G401 (cell line): ENCODE data around the gene SPAG17. TPM values are rescaled to one million over a fixed set of nuclear protein-coding genes. Genes with fewer than 3 reads are reported as not detected.

Source experiments
- DNase-seq: peaks from one replicate; pipeline ENCODE4 v3.0.0-alpha.2; 2015; ENCODE audit warnings: low spot score
- in situ Hi-C: cut with HindIII; loops from 2 replicates; pipeline ENCODE4 v1.10.0; 2016; ENCODE audit warnings: low sequenced_read_pairs, mixed read lengths
- total RNA-seq: library from RNA; depleted of rRNA; stranded (reverse); fragments of >200 nt; shearing (Covaris generic); gene quantifications from 2 replicates; pipeline ENCODE4 v1.2.3, GENCODE V29; 2014

The SPAG17 gene
- total RNA-seq, 1 experiment from 2014 or later, result 11.0 TPM

- no peak for DNase-seq
- in situ Hi-C loops, result no loop called here
Observed at GRCh38 chr1:118097622-118098348, 87.2 kb downstream of the SPAG17 start.

GRCh38 chr1:118093017-118093416, 92.0 kb downstream of the SPAG17 start:
- in situ Hi-C loops, result no loop called here

DNA sequence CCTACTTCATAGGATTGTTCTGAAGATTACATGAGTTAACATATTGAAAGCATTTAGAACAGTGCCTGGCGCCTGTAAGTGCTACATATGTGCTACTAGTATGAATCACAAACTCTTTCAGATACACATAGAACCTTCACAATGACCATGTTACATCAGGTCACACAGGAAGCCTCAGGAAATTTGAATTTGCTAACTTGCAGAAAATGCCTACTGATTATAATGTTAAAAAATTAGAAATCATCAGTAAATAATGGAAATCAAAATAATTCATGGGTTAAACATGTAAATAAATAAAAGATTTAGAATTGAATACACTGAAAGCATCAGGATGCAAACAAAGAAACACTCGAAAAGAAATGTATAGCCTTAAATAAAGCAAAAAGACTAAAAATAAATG, 94.9 kb downstream of the SPAG17 start:
- in situ Hi-C loops, result no loop called here
- DNase-seq, result no peak

More at GRCh38 chr1:118093017-118093416, 92.0 kb downstream of the SPAG17 start:
- no peak for DNase-seq

- in situ Hi-C loops, result no loop called here
- DNase-seq, result no peak
Observed at GRCh38 chr1:118085365-118085764, 99.7 kb downstream of the SPAG17 start.

DNA sequence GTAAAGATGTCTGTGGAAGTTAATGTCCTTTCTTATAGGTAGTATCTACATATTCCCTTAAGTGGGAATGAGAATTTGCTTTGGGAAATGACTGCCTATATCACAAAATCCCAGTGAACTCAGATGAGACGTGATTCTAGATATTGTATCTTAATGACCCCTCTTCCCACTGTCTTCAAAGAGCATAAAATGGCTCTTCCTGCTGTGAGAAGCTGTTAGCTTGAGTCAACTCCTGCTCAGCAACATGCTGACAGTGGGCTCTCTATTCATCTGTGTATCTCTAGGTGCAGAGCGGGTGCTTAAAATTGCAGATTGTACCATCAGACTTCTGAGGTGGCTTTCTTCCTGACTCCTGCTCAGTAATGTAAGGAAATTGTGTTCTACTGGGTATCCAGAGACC, 100.6 kb downstream of the SPAG17 start:
- DNase-seq, result no peak
- in situ Hi-C loops, result no loop called here

GRCh38 chr1:118082984-118083383, 102.0 kb downstream of the SPAG17 start:
- DNase-seq, result no peak
- in situ Hi-C loops, result no loop called here

- no peak for DNase-seq
- in situ Hi-C loops, result no loop called here
Observed at GRCh38 chr1:118081387-118081786, 103.6 kb downstream of the SPAG17 start.

- in situ Hi-C loops, result no loop called here
- DNase-seq, result peak; percentile 14
Observed at GRCh38 chr1:118077331-118078045, 107.5 kb downstream of the SPAG17 start.

- in situ Hi-C loops, result no loop called here
- DNase-seq, result no peak
Observed at GRCh38 chr1:118075116-118075515, 109.9 kb downstream of the SPAG17 start.

DNA sequence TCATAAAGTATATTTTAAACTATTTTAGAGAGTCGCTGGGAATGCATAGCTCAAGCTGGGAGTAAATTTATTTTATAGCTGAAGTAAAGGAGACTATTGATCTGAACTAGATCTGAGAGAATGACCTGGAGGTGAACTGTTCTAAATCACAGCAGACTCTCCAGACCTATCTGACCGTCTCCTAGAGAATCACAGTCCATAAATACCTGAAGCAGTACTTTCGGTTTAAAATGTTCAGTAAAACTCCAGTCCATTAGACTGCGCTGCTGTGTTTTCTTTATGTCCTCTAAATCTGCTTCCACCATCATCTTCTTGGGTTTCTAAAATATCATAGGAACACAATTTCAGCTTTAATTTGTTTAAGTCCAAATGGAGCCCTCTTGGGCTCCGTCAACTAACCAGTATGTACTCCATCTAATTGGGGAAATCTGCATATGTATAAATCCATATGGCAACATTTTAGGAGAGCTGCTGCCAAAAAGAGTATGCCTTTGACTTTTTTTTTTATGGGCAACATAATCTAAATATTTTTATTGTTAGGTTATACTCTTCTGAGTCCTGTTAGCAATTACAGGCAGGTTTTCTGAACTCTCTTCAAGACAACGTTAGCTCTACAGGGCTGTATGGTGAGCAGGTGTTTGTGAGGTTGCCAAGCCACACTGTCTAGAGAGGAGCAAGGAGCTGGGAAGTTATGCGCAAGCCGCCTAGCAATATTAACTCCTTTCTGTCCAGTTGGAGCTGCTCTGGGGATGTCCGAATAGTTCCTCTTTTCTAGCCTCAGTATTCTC, 111.2 kb downstream of the SPAG17 start:
- in situ Hi-C loops, result no loop called here
- DNase-seq, result no peak

- in situ Hi-C loops, result no loop called here
- DNase-seq, result no peak
Observed at GRCh38 chr1:118049981-118050380, 135.0 kb downstream of the SPAG17 start.

DNA sequence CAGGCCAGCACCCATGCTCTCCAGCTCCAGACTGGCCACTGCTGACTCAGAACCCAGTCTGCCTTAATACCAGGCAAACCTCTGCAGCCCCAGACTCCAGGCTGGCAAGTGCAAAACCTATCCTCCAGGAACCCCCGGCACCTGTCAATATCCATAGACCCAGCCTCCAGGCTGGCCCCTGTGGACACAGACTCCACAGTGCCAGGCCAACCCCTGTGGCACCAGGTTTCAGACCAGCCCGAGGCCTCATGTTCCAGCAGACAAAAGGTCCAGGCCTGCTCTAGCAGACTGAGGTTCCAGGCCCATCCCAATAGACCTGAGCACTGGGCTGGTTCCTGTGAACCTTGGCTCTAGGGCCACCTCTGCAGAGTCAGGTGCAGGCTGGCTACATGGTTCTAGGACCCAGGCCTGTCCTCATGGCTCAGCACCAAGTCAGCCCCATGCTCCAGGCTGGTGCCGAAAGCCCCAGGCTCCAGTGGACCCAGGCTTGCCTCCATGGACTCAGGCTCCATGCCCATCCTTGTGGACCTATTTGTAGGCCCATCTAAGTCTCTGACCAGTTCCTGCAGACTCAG, 137.3 kb downstream of the SPAG17 start:
- no peak for DNase-seq
- in situ Hi-C loops, result no loop called here

DNA sequence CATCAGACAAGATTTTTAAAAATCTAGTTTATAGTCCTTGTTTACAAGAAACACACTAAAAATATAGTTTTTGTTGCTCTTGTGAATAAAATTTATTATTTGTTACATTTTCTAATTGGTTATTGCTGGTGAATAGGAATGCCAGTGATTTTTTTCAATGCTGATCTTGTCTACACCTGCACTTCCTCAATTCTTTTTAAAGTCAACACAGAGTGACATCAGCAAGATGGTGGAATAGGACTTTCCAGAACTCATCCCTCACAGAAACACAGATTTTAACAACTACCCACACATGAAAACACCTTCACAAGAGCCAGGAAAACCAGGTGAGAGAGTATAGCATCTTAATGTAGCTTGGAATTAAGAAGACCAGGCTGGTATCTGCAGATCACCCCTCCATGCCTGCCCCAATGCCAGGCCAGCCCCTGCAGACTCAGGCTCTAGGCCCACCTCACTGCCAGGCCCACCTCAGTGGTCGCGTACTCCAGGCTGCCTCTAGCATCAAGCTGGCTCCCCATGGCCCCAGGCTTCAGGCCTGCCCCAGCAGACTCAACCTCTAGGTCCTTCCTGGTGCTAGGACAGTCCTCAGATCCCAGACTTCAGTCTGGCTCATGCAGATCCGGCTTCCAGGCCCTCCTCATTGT, 137.9 kb downstream of the SPAG17 start:
- no peak for DNase-seq
- in situ Hi-C loops, result no loop called here

- in situ Hi-C loops, result no loop called here
- no peak for DNase-seq
Observed at GRCh38 chr1:118043624-118044023, 141.4 kb downstream of the SPAG17 start.

- DNase-seq, result no peak
- in situ Hi-C loops, result no loop called here
Observed at GRCh38 chr1:118042501-118042900, 142.5 kb downstream of the SPAG17 start.

DNA sequence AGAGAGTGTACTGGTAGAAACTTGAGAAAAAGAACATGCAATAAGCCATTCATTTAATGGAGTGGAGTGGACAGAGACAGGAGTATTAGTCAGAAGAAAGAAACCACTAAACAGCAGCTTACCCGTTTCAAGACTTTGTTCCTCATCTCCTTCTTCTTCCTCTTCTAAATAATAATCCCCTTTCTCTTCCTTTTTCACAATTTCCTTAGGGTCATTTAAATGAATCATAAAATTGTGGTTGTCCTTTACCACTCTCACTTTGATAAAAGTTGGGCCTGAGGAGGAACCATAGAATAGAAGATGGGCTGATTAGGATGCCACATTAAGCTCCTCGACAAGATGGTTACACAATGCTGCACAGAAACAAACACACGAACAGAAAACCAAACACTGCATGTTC, 145.9 kb downstream of the SPAG17 start:
- DNase-seq, result no peak
- in situ Hi-C loops, result no loop called here

- DNase-seq, result no peak
- in situ Hi-C loops, result no loop called here
Observed at GRCh38 chr1:118032883-118033282, 152.1 kb downstream of the SPAG17 start.

DNA sequence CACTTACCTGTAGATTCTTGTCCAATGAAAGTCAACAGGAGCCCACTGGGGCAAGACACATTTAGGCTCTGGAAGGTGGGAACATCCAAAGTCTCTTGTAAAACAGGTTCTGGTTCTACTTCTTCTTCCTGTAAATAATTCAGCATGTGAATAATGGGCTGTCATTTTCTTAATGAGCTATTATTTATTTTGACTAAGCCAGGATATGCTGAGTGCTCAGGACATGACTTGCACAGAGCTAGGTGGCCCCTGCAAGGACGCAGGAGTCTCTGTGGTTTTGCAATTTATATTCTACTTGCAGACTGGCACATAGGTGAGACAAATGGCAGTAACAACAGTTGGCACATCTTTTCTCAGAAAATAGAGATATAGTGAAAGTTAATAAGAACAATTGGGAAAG, 156.8 kb downstream of the SPAG17 start:
- no peak for DNase-seq
- in situ Hi-C loops, result no loop called here

- peak; percentile 1 for DNase-seq
- in situ Hi-C loops, result no loop called here
Observed at GRCh38 chr1:118023199-118023598, 161.8 kb downstream of the SPAG17 start.
